Peyer's patch (tissue), 4 donors: Measurements from ENCODE around the gene HP1BP3.

Experiments used
- POLR2A ChIP-seq, 2 donors: fragments of 450-650 bp; IDR thresholded peaks; one replicate each; pipeline ENCODE4 v1.5.1; 2017; ENCODE audit warnings: antibody characterized with exemption in 2 of 2, mild to moderate bottlenecking in 2 of 2, moderate library complexity in 2 of 2
- TF ChIP-seq, protein P1 (sequence below), 6 experiments: fragments of 450-650 bp in 4 of 6; fragments of 200-600 bp in 2 of 6; sonication (generic) in 1 of 6; IDR thresholded peaks; one replicate each; pipeline ENCODE4 v1.5.1; 2017 to 2019; ENCODE audit warnings: antibody characterized with exemption in 6 of 6, mild to moderate bottlenecking in 3 of 6, moderate library complexity in 1 of 6

- TF ChIP-seq, protein P1, sequence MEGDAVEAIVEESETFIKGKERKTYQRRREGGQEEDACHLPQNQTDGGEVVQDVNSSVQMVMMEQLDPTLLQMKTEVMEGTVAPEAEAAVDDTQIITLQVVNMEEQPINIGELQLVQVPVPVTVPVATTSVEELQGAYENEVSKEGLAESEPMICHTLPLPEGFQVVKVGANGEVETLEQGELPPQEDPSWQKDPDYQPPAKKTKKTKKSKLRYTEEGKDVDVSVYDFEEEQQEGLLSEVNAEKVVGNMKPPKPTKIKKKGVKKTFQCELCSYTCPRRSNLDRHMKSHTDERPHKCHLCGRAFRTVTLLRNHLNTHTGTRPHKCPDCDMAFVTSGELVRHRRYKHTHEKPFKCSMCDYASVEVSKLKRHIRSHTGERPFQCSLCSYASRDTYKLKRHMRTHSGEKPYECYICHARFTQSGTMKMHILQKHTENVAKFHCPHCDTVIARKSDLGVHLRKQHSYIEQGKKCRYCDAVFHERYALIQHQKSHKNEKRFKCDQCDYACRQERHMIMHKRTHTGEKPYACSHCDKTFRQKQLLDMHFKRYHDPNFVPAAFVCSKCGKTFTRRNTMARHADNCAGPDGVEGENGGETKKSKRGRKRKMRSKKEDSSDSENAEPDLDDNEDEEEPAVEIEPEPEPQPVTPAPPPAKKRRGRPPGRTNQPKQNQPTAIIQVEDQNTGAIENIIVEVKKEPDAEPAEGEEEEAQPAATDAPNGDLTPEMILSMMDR (IDR thresholded peaks at IDR 0.05): no peak
- TF ChIP-seq POLR2A (IDR thresholded peaks at IDR 0.05): no peak
These were observed 64.0 kb downstream of the HP1BP3 start for GRCh38 chr1:20723159-20723536.
